ENCODE results near the gene GDAP1L1.
"Not testable (repeated sequence)": the region's sequence is repeated elsewhere in the genome, so short reads cannot be mapped to it uniquely, and the experiment has no call there.

The GDAP1L1 gene

GRCh38 chr20:44327748-44328147, 80.6 kb downstream of the GDAP1L1 start:
- POLR2A ChIA-PET, result interaction anchor here (0.6 kb wide), 1 partner anchor 283 kb away, joined by 4 read pairs; no protein-coding TSS in a partner anchor
- not testable (repeated sequence) for H3K36me3 ChIP-seq (ENCODE audit: control insufficient read depth in 4 of 4, insufficient read depth in 4 of 4, low read length in 3 of 4); H3K9me3 ChIP-seq (ENCODE audit: control extremely low read depth in 1 of 5, control insufficient read depth in 4 of 5, insufficient read depth in 2 of 5, low read depth in 1 of 5, low read length in 4 of 5); H3K4me3 ChIP-seq (ENCODE audit: control insufficient read depth in 1 of 7, extremely low read depth in 1 of 7, insufficient read depth in 4 of 7, low read depth in 2 of 7, low read length in 6 of 7); H3K4me1 ChIP-seq (ENCODE audit: control extremely low read depth in 1 of 4, control insufficient read depth in 4 of 4, insufficient read depth in 4 of 4, low read length in 3 of 4); DNase-seq; H3K27ac ChIP-seq (ENCODE audit: insufficient read depth in 1 of 2, low read depth in 1 of 2, low read length in 2 of 2, poor library complexity in 1 of 2, severe bottlenecking in 2 of 2)
- 91% methylated on average over 6 of the region's 7 CpGs for WGBS (ENCODE audit: insufficient coverage)
- CTCF ChIA-PET, result interaction anchor here (1.2 to 4.9 kb wide), 3 partner anchors 10 to 111 kb away, joined by 3 to 27 read pairs (median 4); partner anchors contain the start of gene FITM2
- peaks cover 0 to 20% (median 8%) of the 10 kb centered on the region in 5 experiments for H3K27me3 ChIP-seq (replicated peaks in 2 of 5; ENCODE audit: control insufficient read depth in 4 of 5, insufficient read depth in 5 of 5, low read length in 4 of 5)

- Histone ChIP-seq H3K4me3 (ENCODE audit: control insufficient read depth in 1 of 7, extremely low read depth in 1 of 7, insufficient read depth in 4 of 7, low read depth in 2 of 7, low read length in 6 of 7) (no peak overlapping the region), H3K9me3 (ENCODE audit: control extremely low read depth in 1 of 5, control insufficient read depth in 4 of 5, insufficient read depth in 2 of 5, low read depth in 1 of 5, low read length in 4 of 5) (no peaks in the 10 kb centered on the region), H3K4me1 (ENCODE audit: control extremely low read depth in 1 of 4, control insufficient read depth in 4 of 4, insufficient read depth in 4 of 4, low read length in 3 of 4) (peaks cover 0 to 4% (median 2%) of the 10 kb centered on the region in 4 experiments), H3K36me3 (ENCODE audit: control insufficient read depth in 4 of 4, insufficient read depth in 4 of 4, low read length in 3 of 4) (no peaks in the 10 kb centered on the region), H3K27me3 (replicated peaks in 2 of 5; ENCODE audit: control insufficient read depth in 4 of 5, insufficient read depth in 5 of 5, low read length in 4 of 5) (peaks cover 0 to 20% (median 8%) of the 10 kb centered on the region in 5 experiments), H3K27ac (ENCODE audit: insufficient read depth in 1 of 2, low read depth in 1 of 2, low read length in 2 of 2, poor library complexity in 1 of 2, severe bottlenecking in 2 of 2) (no peak overlapping the region)
- no peak for DNase-seq
- ChIA-PET CTCF (interaction anchor here (1.2 to 4.9 kb wide), 3 partner anchors 11 to 111 kb away, joined by 3 to 27 read pairs (median 4); partner anchors contain the start of gene FITM2), POLR2A (interaction anchor here (0.6 kb wide), 1 partner anchor 283 kb away, joined by 4 read pairs; no protein-coding TSS in a partner anchor)
- WGBS (ENCODE audit: insufficient coverage), result 100% methylated on average over 1 of the region's 4 CpGs
These were observed 81.3 kb downstream of the GDAP1L1 start for GRCh38 chr20:44328428-44328827.

Data from common myeloid progenitor, CD34-positive (primary cell).